Kidney capillary endothelial cell (primary cell): ENCODE measurements around the gene VWA8.
A peak's percentile ranks its signal among the peaks of the same experiment; 100 is the strongest.
"Not testable (repeated sequence)": the region's sequence is repeated elsewhere in the genome, so short reads cannot be mapped to it uniquely, and the experiment has no call there.

Source experiments
- DNase-seq: peaks from one replicate; pipeline ENCODE4 v3.0.0-alpha.2; 2018; ENCODE audit warnings: low spot score

Gene VWA8

DNA sequence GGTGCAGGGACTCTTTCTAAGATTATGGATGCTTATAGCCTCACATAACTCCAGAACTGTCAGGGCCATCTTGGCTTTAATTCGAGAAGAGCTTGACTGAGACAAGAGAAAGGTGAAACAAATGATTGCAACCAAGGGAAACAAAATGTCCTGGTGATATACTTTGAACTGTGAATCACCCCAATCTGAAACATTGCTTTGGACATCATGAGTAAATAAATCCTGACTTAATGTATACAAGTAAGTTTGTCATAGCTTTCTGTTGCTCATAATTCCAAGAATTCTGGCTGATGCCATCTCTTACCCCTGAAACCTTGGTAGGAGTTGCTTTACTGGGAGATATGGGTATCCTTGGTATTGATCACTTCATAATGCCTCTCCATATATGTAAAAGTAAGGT lies 5.8 kb upstream of the VWA8 start:
- no peak for DNase-seq

DNA sequence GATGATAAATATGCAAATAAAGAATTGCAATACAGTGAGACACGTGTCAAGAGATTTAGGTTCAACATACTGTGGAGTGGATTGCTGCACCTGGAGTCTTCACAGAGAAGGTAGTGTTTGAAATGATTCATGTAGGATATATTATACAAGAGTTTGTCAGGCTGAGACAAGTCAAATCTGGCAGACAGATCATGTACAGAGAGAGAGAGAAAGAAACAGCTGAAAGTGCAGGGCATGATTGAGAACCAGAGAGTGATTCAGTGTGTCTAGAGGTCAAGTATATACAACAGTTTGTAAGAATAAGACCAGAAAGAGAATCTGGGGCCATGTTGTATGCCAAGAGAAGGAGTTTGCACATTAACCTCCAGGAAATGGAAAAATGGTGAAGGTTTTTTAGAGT lies 2.1 kb upstream of the VWA8 start:
- DNase-seq: no peak

GRCh38 chr13:41961466-41961760 lies 504 bp upstream of the VWA8 start:
- DNase-seq: no peak

GRCh38 chr13:41960211-41960636 lies 685 bp downstream of the VWA8 start:
- peak; percentile 11 for DNase-seq

DNA sequence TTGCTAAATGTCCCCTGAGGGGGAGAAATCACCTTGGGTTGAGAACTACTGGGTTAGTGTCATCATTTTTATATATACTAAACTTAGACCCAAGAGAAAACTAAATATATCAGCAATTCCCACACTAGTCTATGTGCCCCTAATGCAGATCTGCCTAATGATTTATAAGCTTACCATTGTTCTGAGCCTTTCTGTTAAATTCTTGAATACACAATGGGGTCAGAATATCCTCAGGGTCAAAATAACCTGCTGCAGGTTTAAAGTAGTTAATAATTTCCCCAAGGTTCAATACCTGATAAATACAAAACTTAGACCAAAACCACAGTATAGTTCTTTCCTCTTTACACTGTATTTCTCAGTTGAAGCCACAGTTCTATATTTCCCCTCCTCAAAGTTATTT lies 4.6 kb downstream of the VWA8 start:
- DNase-seq: no peak

DNA sequence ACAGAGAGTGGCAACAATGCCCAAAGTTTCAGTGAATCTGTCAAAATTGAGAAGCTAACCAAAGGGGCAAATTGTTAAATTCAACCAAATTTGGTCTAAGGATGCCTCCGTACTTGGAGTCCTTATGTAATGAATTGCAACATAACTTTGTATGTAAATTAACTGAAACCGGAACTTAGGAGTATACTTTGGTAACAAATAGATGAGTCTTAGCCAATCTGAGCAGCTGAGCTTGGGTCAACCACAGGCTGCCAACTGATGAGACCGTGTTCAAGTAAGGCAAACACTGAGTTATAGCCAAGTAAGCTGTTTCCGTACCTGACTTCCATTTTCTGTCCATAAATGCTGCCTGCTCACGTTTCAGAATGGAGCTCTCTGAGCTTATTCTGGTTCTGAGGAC lies 5.3 kb downstream of the VWA8 start:
- DNase-seq: no peak

GRCh38 chr13:41954226-41954625 lies 6.7 kb downstream of the VWA8 start:
- no peak for DNase-seq

DNA sequence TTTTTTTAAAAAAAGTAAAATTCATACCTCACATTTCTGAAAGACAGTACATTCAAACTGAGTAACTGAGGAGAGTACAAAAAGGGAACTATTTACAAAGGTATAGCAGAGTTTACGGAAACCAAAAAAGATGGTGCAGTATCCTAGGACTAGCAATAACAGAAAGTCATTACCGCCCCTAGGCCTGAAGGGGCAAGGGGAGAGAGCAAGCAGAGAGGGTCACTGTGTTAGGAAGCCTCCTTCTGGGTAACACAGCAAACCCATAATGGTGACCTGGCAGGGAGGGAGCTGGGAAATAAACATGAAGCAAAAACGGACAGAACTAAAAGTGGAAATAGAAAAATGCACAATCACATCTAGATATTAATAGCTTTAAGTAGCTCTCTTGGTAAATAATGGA lies 8.2 kb downstream of the VWA8 start:
- no peak for DNase-seq

DNA sequence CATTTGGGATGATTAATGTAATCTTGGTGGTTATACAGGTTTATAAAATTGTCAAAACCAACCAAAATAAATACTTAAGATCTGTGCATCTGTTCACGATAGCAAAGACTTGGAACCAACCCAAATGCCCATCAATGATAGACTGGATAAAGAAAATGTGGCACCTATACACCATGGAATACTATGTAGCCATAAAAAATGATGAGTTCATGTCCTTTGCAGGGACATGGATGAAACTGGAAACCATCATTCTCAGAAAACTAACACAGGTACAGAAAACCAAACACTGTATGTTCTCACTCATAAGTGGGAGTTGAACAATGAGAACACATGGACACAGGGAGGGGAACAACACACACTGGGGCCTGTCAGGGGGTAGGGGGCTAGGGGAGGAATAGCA lies 11.8 kb downstream of the VWA8 start:
- not testable (repeated sequence) for DNase-seq

- DNase-seq: no peak
Measured at GRCh38 chr13:41945926-41946325, 15.0 kb downstream of the VWA8 start.

DNA sequence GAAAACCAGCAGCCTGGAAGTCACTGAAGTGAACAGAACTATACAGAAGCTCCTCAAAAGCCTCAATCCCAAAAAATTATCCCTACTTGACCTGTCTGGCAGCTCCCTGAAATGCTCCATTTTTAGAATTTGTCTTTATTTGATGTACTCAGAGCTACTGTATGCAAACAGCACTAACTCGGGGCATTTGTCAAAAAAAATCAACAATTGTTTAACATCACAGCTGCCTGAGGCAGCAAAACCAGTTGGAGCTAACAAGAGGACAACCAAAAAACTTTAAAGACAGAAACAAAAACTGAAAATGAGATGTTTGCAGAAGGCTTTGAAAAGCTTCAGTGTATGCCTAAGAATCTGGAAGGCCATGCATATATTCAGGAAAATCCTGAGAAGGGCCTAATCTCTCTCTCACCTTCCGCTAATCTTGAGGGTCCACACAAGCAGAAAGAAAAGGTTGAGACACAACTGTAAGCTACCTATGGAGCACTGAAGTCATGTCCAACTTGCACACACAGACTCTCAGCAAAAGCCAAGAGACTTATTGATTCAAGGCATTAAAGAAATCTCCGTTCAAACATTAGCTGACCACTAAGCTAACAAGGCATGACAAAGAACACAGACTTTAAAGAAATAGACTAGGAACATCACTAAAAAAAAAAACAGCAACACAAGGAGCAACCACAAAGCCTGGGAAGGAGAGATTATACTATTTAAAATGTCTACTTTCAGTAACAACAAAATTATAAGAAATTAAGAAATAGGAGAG lies 16.1 kb downstream of the VWA8 start:
- DNase-seq: no peak

DNA sequence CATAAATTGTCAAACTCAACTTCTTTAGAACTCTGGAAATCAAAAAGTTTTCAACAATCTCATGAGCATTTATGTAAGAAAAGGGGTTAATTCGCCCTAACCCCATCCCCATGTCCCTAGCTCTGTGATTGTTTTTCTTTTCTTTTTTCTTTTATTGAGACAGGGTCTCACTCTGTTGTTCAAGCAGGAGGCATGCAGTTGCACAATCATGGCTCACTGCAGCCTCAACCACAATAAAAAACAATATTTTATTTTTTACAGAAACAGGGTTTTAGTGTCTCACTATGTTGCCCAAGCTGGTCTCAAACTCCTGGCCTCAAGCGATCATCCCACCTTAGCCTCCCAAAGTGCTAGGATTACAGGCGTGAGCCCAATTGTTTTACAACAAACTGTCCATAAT lies 16.7 kb downstream of the VWA8 start:
- DNase-seq: no peak

GRCh38 chr13:41942462-41943094 lies 18.3 kb downstream of the VWA8 start:
- peak; percentile 12 for DNase-seq

- DNase-seq: no peak
Measured at GRCh38 chr13:41941174-41941573, 19.7 kb downstream of the VWA8 start.

DNA sequence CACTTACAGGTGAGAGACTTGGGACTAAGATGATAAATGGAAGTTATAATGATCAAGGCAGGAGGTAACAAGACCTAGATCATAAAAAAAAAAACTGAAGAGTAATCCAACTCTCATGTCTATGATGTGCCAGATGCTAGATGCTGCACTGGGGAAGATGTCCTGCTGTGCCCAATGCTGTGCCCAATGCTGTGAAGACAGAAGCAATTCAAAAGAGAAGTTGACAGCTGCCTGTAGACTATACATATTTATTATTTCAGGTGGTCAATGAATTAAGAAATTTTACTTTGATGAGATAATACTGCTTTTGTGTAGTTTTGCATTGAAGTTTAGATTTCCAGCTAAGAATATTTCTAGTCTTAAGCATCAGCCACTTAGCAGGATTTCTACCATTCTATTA lies 21.5 kb downstream of the VWA8 start:
- no peak for DNase-seq

DNA sequence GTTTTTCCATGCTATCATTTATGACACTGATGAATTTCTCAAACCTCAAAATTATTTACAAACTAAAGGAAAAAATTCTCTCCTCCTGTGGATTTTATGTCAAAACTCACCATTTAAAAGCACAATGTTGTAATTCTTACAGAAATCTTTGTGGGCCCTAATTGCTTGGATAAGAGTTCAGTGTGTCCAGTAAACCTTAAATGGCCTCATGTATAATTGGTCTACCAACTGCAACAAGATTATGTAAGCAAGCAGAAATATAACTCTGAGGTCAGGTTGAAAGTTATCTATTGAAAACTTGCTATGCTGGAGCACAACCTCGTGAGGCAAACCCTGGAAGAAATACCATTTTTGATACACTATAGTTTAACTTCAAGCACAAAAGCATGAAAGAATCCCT lies 22.0 kb downstream of the VWA8 start:
- DNase-seq: no peak

DNA sequence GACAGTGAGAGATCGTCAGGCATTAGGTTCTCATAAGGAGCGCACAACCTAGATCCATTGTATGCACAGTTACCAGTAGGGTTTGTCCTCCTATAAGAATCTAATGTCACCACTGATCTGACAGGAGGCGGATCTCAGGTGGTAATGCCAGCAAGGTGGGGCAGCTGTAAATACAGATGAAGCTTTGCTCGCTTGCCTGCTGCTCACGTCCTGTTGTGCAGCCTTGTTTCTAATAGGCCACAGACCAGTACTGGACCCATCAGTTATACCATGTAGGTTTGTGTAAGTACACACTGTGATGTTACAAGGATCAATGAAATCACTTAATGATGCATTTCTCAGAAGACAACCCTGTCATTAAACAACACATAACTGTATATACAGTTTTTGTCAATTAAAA lies 23.5 kb downstream of the VWA8 start:
- no peak for DNase-seq

DNA sequence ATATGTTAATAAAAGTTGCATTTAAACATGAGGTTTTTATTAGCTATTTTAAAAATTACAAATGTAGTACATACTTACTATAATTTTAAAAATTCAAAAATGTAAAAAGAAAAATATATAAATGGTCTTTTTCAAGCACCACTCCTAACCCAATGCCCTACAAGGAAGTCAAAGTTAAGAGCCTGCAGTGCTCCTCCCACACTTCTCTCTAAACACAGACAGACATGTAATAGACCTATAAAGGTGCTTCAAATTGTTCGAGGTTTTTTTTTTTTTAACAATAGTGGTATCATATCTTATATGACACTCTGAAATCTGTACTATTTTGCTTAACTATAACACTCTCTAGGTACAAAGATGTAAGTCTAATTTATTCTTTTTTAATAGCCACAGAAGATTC lies 25.4 kb downstream of the VWA8 start:
- DNase-seq: no peak

DNA sequence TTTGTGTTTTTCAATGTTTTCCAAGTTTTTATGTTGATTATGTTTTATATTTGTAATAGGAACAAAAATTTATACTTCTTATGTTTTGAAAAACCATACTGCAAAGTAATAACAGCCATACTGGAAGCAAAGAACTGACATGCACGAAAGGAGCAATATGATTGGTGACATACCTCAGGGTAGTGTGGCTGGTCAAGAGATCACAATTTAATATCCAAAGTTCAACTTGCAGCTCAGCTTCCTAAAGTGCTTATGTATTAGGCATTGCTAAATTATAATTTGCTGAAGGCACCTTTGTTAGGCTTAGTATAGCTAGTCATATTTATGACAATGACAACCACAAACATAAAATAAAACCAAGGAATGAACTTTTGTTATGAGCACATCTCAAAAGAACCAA lies 25.9 kb downstream of the VWA8 start:
- no peak for DNase-seq

DNA sequence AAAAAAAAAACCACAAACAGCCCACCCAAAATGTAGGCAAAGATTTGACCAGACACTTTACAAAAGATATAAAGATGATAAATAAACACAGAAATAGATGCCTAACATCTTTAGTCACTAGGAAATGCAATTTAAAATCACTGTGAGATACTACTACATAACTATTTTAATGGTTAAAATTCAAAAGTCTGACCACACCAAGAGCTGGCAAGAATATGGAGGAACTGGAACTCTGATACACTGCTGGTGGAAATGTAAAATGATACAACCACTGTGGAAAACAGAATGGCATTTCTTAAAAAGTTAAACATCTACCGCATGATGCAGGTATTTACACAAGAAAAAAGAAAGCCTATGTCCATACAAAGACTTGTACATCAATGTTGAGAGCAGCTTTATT lies 26.8 kb downstream of the VWA8 start:
- DNase-seq: no peak

GRCh38 chr13:41931337-41931736 lies 29.6 kb downstream of the VWA8 start:
- DNase-seq: no peak

- no peak for DNase-seq
Measured at GRCh38 chr13:41930154-41930553, 30.8 kb downstream of the VWA8 start.

- no peak for DNase-seq
Measured at GRCh38 chr13:41928323-41928722, 32.6 kb downstream of the VWA8 start.

- no peak for DNase-seq
Measured at GRCh38 chr13:41925014-41925413, 35.9 kb downstream of the VWA8 start.
